HG03108 (cell line): ENCODE data around the gene SMIM28.
"Not testable (repeated sequence)": the region's sequence is repeated elsewhere in the genome, so short reads cannot be mapped to it uniquely, and the experiment has no call there.

Experiments
- ATAC-seq: cut with Tn5 transposase; IDR thresholded peaks from one replicate; pipeline ENCODE4 v1.9.1; 2021; ENCODE audit warnings: moderate library complexity; ENCODE audit not compliant: unreplicated experiment

SMIM28 gene

DNA sequence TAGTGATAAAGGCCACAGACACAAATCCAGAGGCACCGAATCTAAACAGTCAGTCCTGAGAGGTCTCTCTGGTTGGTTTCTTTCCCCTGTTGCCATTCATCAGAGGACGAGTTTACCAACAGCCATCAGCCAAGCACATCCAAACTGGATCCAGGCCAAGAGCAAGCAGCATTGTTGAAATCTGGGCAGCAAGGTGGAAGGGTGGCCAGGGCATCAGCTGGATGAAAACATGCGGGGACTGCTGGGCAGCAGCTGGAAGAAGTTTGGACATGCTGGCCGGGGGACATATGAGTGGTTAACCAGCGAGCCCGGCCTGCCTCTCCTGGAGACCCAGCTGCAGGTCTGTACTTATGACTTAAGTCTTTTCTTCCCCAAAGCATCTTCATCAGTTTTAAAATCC lies at the start of gene SMIM28:
Gene SMIM28 (plus strand): TSS at position 62 of the 400 bp plus-strand sequence. CDS start 168 bp downstream, at position 230.
- no peak for ATAC-seq

DNA sequence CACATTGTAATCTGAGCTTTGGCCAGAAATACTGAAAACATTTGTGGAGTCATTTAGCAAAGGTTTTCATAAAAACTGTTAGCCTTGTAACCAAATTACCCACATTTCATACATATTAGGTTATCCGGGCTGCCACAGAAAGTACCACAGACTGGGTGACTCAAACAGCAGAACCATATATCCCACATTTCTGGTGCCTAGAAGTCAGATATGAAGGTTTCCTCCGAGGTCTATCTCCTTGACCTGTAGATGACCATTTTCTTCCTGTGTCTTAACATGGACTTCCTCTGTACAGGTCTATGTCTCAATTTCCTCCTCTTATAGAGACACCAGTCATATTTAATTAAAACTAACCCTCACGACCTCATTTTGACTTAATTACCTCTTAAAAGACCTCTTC lies 49.5 kb upstream of the SMIM28 start:
- no peak for ATAC-seq

DNA sequence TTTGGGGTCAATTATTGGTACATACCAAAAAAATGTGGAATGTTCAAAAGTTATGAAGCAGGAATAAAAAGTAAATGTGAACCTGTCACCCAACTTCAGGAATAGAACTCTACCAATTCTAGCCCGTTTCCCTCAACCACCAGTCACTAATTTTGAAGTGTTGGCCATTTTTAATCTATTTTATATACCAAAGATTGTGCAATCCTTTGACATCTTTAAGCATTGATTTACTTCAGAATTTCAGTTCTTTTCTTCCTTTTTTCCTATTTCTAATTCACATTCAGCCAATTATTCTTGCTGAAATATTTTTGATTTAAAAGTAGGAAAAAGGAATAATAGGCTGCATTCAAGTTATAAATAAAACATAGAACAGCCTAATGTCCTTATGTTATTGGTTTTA lies 46.9 kb upstream of the SMIM28 start:
- no peak for ATAC-seq

DNA sequence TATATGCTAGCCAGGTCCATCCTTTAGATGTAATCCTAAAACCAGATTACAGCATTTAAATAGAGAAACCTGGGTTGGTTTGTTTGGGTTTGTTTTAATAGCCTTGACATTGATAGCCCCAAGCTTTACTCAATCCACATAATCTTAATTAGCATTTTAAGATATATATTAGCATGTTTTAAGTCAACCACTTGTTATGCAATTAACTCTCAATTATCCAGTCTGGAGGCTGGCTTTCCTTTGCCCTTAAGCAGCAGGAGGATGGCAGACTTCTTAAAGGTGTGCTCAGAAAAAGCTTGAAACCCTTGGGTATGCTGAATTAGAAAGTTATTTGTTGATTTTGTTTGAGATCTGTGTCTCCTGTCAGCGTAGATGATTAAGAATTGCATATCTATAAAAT lies 46.3 kb upstream of the SMIM28 start:
- ATAC-seq: no peak

DNA sequence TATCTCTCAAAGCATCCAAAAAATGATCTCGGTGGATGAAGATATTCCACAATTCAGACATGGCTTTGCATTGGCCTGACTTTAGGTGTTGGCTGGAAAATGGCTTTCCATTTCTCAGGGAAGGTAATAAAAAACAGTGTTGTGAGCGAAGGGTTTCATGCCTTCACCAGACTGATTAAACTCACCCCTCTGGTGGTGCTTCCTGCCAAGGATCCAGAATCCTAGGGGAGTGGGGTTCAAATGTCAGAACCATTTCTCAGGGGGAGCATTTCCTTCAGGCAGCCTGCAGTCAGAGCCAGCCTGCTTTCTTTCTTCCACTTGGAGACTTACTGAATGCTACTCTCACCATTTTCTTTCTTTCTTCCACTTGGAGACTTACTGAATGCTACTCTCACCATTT lies 45.7 kb upstream of the SMIM28 start:
- no peak for ATAC-seq

DNA sequence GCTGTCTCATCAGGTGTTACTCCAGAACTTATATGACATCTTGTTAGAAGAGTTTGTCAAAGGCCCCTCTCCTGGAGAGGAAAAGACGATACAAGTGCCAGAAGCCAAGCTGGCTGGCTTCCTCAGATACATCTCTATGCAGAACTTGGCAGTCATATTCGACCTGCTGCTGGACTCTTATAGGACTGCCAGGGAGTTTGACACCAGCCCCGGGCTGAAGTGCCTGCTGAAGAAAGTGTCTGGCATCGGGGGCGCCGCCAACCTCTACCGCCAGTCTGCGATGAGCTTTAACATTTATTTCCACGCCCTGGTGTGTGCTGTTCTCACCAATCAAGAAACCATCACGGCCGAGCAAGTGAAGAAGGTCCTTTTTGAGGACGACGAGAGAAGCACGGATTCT lies 43.7 kb upstream of the SMIM28 start:
- ATAC-seq: no peak

DNA sequence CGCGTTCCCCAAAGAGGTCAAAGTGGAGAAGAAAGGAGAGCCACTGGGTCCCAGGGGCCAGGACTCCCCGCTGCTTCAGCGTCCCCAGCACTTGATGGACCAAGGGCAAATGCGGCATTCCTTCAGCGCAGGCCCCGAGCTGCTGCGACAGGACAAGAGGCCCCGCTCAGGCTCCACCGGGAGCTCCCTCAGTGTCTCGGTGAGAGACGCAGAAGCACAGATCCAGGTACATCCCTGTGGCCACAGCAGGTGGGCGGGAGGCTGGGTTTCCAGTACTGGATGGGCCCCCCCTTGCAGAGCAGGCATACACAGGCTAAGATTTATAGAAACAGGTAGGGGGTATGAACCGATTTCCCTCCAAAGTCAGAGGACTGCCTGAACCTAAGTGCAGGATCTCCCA lies 42.7 kb upstream of the SMIM28 start:
- ATAC-seq: no peak

DNA sequence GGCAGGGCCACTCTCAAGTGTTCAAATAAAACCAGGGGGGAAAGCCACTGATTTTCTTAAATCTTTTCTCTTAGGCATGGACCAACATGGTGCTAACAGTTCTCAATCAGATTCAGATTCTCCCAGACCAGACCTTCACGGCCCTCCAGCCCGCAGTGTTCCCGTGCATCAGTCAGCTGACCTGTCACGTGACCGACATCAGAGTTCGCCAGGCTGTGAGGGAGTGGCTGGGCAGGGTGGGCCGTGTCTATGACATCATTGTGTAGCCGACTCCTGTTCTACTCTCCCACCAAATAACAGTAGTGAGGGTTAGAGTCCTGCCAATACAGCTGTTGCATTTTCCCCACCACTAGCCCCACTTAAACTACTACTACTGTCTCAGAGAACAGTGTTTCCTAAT lies 41.5 kb upstream of the SMIM28 start:
- no peak for ATAC-seq

DNA sequence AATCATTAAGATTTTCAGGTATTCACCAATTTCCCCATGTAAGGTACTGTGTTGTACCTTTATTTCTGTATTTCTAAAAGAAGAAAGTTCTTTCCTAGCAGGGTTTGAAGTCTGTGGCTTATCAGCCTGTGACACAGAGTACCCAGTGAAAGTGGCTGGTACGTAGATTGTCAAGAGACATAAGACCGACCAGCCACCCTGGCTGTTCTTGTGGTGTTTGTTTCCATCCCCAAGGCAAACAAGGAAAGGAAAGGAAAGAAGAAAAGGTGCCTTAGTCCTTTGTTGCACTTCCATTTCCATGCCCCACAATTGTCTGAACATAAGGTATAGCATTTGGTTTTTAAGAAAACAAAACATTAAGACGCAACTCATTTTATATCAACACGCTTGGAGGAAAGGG lies 40.6 kb upstream of the SMIM28 start:
- no peak for ATAC-seq

DNA sequence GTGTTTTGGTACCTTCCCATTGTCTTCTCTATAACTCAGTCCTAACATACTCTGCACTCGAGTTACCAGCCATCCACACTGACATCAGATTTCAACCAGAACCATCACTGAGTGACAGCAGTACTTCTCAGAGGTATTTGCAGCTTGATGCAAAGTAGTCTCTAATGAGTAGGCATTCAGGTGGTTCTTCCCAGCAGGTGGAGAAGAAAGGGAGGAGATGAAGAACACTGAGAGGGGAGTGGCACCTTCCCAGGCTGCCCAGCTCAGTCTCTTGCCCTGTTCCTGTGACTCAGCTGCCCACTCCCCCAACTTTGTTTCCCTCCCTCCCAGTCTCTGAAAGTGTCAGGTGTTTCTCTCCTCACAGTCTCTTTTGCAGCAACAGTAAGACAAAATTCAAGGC lies 38.7 kb upstream of the SMIM28 start:
- no peak for ATAC-seq

DNA sequence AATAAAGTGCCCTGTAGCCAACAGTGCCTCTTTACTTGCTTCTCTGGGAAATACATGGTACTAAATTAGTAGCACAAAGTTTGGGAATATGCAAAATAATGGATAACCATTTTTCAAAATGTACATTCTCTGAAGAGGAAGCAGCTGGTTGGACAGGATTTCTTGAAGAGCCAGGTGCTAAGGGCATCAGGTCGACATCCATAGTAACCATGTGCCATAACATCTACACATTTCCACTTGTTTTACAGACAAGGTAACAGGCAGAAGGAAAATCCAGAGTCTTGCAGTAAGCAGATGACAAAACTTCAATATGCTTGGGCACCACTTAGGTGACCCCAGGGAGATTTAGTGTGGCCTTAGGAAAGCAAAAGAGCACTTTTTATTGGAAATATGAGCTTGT lies 36.5 kb upstream of the SMIM28 start:
- no peak for ATAC-seq

DNA sequence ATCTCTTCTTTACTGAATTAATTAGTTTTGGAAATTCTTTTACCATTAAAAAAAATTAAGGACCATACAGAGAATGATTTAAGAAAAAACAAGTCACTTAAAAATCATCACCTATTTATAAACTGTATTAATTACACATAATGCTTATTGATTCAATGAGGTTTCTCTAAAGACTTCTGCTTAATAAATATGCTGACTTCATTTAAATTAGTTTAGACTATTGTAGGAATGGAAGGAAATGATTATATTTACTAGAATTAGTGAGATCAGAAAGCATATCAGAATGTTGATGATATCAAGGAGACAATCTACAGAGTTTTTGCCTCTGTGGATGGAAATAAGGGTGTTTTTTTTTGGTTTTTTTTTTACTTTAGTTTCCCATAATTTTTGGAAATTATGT lies 34.6 kb upstream of the SMIM28 start:
- ATAC-seq: no peak

DNA sequence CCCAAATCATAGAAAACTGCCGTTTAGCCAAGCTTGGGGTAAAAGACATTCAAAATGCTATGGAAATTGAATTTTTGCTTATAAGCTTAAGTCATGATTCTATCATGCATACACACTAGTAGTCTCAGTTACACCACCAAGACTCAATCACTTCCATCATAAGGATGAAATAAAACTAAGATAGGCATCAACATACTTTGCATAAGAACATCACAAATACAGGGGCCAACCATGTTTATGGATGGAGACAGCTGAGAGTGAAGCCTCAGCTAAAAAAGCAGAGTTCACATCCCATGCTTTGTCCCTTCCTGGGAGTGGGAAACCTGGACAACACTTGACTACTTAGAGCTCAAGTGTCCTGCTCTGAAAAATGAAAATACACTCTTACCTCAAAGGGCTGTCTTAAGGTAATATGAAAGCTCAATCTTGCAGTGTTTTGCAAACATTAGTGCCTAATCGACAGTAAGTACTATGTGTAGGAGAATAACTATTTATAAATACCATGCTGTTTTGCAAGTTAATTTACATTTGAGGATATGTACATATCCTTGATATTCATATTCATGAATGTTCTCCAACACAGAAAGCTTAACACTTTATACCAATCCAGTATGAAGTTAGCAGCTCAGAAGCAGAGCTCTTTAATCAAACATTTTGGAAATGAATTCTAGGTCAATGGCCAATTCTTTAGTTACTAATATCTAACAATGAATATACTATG lies 32.0 kb upstream of the SMIM28 start:
- ATAC-seq: no peak

DNA sequence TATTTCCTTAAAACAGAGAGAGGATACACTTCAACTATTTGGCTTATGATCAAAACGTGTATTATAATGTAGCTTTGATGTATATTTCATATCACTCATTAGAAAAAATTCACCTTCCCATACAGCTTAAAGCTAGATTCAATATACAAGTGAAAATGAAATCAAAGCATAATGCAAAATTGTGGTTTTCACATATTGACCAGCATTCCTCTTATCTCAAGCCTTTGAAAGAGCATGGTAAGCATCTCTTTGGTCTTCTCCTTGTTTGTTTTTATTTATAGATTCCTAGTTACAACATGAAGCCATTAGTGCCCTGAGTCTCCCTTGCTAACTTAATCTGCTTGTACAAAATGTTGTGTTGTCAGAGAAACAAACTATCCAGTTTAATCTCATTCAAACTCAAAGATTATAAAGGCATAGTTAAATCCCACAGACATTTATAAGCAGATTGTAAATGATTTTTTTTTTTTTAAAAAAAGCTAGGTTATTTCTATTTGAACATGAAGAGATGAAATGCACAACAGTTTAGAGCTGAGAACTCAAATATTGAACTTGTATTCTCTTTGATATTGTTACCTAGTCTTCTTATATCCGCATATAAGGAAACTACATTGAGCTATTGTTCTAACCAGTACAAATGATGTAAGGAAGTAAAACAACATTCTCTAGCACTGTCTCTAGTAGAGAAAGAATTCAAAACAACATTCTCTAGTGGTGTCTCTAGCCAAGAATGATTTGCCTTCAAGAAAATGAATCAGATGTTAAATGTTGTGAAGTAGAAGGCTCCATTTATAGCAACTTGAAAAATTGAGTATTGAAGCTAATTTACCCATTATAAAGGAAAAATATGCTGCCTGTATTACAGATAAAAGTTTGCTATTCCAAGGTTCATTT lies 31.2 kb upstream of the SMIM28 start:
- no peak for ATAC-seq

DNA sequence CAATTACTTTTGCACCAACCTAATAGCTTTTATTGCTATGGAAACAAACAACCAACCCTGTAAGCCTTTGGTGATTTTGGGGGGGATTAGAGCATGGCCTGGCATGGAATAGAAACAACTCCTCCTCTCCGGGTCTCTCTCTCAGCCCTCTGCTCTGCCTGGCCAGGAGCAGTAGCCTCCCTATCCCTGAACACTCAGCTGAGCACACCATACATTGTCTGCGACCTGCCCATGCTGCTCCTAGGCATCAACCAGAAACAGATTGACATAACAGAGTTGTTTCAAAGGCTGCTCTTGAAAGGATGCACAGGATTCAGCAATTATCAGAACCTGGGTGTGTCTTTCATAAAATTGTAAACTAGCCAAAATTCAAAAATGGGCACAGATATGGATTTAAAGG lies 29.8 kb upstream of the SMIM28 start:
- ATAC-seq: no peak

DNA sequence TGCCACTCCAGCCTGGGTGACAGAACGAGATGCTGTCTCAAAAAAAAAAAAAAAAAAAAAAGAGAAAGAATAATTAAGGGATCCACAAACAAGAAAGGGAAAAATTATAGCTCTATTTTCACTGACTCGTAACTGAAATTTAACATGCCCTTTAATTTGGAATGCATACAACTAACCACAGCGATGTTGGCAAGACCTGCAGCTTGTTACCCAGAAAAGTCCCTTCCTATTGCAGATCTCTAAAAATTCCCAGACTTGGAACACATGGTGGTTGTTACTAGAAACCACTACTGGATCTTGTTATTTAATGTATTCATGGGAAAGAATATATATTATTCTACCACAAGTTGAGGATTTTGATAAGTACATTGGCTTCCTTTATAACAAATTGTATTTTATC lies 27.8 kb upstream of the SMIM28 start:
- no peak for ATAC-seq

DNA sequence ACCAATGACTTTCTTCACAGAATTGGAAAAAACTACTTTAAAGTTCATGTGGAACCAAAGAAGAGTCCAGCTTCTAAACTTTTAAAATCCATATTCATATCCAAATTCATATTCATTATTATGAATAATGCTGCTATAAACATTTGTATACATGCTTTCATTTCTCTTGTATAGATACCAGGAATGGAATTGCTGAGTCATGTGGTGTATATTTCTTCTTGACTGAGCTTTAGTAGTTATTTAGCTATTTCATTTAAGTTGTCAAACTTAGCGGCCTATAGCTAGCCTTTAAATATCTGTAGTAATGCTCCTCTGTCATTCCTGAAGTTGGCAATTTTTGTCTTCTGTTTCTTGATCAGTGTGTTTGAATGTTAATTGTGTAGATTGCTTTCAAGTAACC lies 19.8 kb upstream of the SMIM28 start:
- ATAC-seq: no peak

DNA sequence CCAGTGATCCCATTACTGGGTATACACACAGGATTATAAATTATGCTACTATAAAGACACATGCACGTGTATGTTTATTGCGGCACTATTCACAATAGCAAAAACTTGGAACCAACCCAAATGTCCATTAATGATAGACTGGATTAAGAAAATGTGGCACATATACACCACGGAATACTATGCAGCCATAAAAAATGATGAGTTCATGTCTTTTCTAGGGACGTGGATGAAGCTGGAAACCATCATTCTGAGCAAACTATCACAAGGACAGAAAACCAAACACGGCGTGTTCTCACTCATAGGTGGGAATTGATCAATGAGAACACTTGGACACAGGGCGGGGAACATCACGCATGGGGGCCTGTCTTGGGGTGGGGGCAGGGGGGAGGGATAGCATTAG lies 9.0 kb upstream of the SMIM28 start:
- not testable (repeated sequence) for ATAC-seq

DNA sequence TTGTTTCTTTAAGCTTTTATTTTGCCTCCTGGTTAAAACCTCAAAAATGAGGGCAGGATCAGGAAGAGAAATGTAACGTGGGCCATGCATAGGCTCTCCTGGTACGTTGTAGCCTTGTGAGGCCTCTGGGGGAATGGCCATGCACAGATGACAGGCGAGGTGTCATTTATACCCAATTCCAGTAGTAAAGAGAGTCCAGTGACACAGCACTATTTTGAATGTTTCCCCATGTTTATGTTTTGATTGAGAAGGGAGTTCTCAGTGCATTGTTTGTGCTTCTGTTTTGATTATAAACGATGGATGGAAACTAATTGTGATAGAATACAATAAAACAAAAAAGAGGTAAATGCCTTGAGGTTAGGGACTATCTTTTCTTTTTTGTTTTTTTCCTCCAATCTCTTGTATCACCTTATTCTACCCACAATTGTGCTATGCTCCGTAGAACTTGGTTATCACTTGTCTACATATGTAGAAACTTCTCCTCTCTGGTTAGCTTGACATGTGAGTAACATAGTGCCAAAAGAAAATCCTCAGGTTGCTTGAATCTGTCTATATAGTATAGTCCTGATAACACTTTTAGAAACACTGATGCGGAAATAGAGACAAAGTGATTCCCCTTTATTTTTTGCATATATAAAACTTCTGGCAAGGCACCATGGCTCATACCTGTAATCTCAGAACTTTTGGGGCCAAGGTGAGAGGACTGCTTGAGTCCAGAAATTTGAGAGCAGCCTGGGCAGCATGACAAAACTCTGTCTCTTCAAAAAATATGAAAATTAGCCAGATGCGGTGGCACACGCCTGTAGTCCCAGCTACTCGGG lies 6.9 kb upstream of the SMIM28 start:
- ATAC-seq: no peak

DNA sequence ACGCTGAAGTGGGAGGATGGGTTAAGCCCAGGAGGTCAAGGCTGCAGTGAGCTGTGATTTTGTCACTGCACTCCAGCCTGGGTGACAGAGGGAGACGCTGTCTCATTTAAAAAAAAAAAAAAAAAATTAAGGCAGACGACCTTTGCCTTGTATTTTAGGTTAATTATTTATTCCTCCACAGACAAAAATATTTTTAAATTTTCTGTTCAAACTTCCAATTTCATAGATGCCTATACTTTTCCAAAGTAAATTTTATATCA lies 6.3 kb upstream of the SMIM28 start:
- no peak for ATAC-seq

DNA sequence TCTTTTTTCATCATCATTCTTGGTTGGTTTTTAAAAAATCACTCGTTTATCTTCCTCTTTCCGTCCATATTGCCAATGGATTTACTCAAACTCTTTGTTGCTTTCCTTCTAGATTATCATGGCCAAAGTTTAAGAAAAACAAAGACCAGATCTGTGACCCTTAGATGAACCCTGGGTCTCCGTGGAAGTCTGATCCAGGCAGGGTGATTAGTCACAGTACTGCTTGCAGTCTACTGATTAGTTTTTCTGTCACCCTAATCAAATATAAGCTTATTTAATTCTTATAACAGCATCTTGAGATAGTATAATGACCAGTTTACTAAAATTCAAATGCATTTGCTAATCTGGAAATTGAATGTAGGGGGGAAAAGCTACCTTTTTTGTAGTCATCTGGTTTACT lies 6.0 kb upstream of the SMIM28 start:
- no peak for ATAC-seq
